H1 (cell line): ENCODE results near the gene THADA. TPM values are rescaled to one million over a fixed set of nuclear protein-coding genes. Genes with fewer than 3 reads are reported as not detected.

Experiments used
- CTBP2 ChIP-seq: IDR thresholded peaks from 2 replicates; pipeline ENCODE4 v1.7.0; 2011; ENCODE audit warnings: borderline replicate concordance, mild to moderate bottlenecking, moderate library complexity, mixed read lengths, low read length; ENCODE audit not compliant: insufficient read depth, insufficient read length
- EGR1 ChIP-seq: IDR thresholded peaks from 2 replicates; pipeline ENCODE4 v1.6.1; 2011; ENCODE audit warnings: low read depth, low read length, borderline replicate concordance
- FOSL1 ChIP-seq: IDR thresholded peaks from 2 replicates; pipeline ENCODE4 v1.6.1; 2011; ENCODE audit warnings: mild to moderate bottlenecking, low read depth, low read length, moderate library complexity; ENCODE audit not compliant: insufficient read depth
- HDAC2 ChIP-seq, 2 experiments: fragments of 300-600 bp in 1 of 2; sonication (generic) in 1 of 2; IDR thresholded peaks; 2 replicates each; pipeline ENCODE4 v1.6.1; 2011 to 2012; ENCODE audit warnings: low read depth in 2 of 2, low read length in 2 of 2, mild to moderate bottlenecking in 2 of 2, moderate library complexity in 2 of 2, borderline replicate concordance in 1 of 2, inconsistent platforms in 1 of 2
- JUN ChIP-seq: IDR thresholded peaks from 2 replicates; pipeline ENCODE4 v1.6.1; 2011; ENCODE audit warnings: low read depth, mild to moderate bottlenecking, improper control_type of control experiment, low read length
- NANOG ChIP-seq: IDR thresholded peaks from 2 replicates; pipeline ENCODE4 v1.6.1; 2011; ENCODE audit warnings: low read length, low read depth, mild to moderate bottlenecking, inconsistent platforms; ENCODE audit not compliant: insufficient read depth, poor library complexity, severe bottlenecking
- RAD21 ChIP-seq, 2 experiments: IDR thresholded peaks in 1 of 2; conservative IDR thresholded peaks in 1 of 2; 2 replicates each; pipeline ENCODE4 v1.6.1; 2011; ENCODE audit warnings: low read depth in 2 of 2, low read length in 2 of 2, improper control_type of control experiment in 1 of 2, inconsistent platforms in 1 of 2, mild to moderate bottlenecking in 1 of 2, moderate library complexity in 1 of 2
- SP1 ChIP-seq: IDR thresholded peaks from 2 replicates; pipeline ENCODE4 v1.6.1; 2011; ENCODE audit warnings: low read depth, low read length
- SRF ChIP-seq: IDR thresholded peaks from 2 replicates; pipeline ENCODE4 v1.6.1; 2011; ENCODE audit warnings: mild to moderate bottlenecking, low read depth, low read length, moderate library complexity
- TBP ChIP-seq: IDR thresholded peaks from 2 replicates; pipeline ENCODE4 v1.6.1; 2011; ENCODE audit warnings: low read depth, low read length, improper control_type of control experiment
- polyA plus RNA-seq, 7 experiments: library from polyadenylated mRNA; depleted of rRNA in 3 of 7; stranded (reverse) in 5 of 7; unstranded in 2 of 7; fragments of >200 nt in 5 of 7; fragments of 200-250 nt in 2 of 7; gene quantifications; 1 replicate in 5 of 7; 2 replicates in 1 of 7; 4 replicates in 1 of 7; pipeline versions ENCODE4 v1.2.1 to v1.2.3, GENCODE V29; 2011 to 2013; ENCODE audit warnings: missing spikeins in 2 of 7, mixed read lengths in 2 of 7
- total RNA-seq: library from RNA; stranded (reverse); fragmentation: NEBNext Ultra II Directional; extraction: Animal tissue kit (Norgen Biotek cat#: 25700); gene quantifications from 2 replicates; pipeline ENCODE4 v1.2.1, GENCODE V29; 2021
- TF ChIP-seq, protein P1 (sequence below): fragments of 300-600 bp; sonication (generic); IDR thresholded peaks from 2 replicates; pipeline ENCODE4 v1.7.1; 2012; ENCODE audit warnings: low read length, moderate library complexity, mild to moderate bottlenecking, inconsistent platforms; ENCODE audit not compliant: insufficient replicate concordance

Gene THADA
- total and polyA plus RNA-seq, 2 of the 8 experiments (the other 6 are each of a cell fraction or from before 2014, with no cell fraction given) = 22.4 to 26.8 TPM

DNA sequence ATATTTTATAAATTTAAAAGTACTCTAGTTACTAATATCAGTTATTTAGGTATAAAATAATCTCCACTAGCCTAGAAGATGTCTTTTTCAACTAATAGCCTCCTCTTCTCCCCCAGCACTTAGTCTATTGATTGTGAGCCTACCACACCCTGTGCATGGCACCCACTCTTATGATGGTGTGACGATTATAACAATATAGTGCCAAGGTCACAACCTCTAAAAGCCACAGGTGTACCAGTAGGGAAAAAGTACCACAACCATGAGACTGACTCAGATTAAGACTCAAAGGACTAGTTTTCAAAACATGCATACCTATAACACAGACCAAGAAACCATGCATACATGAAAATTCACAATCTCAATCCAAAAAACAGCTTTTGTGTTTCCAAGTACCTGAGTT, 27.6 kb downstream of the THADA start (continued):
- TF ChIP-seq, protein P1, sequence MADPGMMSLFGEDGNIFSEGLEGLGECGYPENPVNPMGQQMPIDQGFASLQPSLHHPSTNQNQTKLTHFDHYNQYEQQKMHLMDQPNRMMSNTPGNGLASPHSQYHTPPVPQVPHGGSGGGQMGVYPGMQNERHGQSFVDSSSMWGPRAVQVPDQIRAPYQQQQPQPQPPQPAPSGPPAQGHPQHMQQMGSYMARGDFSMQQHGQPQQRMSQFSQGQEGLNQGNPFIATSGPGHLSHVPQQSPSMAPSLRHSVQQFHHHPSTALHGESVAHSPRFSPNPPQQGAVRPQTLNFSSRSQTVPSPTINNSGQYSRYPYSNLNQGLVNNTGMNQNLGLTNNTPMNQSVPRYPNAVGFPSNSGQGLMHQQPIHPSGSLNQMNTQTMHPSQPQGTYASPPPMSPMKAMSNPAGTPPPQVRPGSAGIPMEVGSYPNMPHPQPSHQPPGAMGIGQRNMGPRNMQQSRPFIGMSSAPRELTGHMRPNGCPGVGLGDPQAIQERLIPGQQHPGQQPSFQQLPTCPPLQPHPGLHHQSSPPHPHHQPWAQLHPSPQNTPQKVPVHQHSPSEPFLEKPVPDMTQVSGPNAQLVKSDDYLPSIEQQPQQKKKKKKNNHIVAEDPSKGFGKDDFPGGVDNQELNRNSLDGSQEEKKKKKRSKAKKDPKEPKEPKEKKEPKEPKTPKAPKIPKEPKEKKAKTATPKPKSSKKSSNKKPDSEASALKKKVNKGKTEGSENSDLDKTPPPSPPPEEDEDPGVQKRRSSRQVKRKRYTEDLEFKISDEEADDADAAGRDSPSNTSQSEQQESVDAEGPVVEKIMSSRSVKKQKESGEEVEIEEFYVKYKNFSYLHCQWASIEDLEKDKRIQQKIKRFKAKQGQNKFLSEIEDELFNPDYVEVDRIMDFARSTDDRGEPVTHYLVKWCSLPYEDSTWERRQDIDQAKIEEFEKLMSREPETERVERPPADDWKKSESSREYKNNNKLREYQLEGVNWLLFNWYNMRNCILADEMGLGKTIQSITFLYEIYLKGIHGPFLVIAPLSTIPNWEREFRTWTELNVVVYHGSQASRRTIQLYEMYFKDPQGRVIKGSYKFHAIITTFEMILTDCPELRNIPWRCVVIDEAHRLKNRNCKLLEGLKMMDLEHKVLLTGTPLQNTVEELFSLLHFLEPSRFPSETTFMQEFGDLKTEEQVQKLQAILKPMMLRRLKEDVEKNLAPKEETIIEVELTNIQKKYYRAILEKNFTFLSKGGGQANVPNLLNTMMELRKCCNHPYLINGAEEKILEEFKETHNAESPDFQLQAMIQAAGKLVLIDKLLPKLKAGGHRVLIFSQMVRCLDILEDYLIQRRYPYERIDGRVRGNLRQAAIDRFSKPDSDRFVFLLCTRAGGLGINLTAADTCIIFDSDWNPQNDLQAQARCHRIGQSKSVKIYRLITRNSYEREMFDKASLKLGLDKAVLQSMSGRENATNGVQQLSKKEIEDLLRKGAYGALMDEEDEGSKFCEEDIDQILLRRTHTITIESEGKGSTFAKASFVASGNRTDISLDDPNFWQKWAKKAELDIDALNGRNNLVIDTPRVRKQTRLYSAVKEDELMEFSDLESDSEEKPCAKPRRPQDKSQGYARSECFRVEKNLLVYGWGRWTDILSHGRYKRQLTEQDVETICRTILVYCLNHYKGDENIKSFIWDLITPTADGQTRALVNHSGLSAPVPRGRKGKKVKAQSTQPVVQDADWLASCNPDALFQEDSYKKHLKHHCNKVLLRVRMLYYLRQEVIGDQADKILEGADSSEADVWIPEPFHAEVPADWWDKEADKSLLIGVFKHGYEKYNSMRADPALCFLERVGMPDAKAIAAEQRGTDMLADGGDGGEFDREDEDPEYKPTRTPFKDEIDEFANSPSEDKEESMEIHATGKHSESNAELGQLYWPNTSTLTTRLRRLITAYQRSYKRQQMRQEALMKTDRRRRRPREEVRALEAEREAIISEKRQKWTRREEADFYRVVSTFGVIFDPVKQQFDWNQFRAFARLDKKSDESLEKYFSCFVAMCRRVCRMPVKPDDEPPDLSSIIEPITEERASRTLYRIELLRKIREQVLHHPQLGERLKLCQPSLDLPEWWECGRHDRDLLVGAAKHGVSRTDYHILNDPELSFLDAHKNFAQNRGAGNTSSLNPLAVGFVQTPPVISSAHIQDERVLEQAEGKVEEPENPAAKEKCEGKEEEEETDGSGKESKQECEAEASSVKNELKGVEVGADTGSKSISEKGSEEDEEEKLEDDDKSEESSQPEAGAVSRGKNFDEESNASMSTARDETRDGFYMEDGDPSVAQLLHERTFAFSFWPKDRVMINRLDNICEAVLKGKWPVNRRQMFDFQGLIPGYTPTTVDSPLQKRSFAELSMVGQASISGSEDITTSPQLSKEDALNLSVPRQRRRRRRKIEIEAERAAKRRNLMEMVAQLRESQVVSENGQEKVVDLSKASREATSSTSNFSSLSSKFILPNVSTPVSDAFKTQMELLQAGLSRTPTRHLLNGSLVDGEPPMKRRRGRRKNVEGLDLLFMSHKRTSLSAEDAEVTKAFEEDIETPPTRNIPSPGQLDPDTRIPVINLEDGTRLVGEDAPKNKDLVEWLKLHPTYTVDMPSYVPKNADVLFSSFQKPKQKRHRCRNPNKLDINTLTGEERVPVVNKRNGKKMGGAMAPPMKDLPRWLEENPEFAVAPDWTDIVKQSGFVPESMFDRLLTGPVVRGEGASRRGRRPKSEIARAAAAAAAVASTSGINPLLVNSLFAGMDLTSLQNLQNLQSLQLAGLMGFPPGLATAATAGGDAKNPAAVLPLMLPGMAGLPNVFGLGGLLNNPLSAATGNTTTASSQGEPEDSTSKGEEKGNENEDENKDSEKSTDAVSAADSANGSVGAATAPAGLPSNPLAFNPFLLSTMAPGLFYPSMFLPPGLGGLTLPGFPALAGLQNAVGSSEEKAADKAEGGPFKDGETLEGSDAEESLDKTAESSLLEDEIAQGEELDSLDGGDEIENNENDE = no peak
- TF ChIP-seq JUN = no peak
- no peak for TF ChIP-seq NANOG
- no peak for TF ChIP-seq TBP
- TF ChIP-seq SRF = no peak
- TF ChIP-seq FOSL1 = no peak
- no peak for TF ChIP-seq HDAC2 (IDR thresholded peaks at IDR 0.05; ENCODE audit: borderline replicate concordance in 1 of 2, low read depth in 2 of 2, low read length in 2 of 2)
- TF ChIP-seq CTBP2 = no peak
- TF ChIP-seq EGR1 = no peak
- no peak for TF ChIP-seq RAD21 (IDR thresholded peaks at IDR 0.05 in 1 of 2, conservative IDR thresholded peaks at IDR 0.05 in 1 of 2; ENCODE audit: low read depth in 2 of 2, low read length in 2 of 2)
- TF ChIP-seq SP1 = no peak
